Endothelial cell of umbilical vein (primary cell): ENCODE results near the gene SPTLC2. TPM values are rescaled to one million over a fixed set of nuclear protein-coding genes. Genes with fewer than 3 reads are reported as not detected.

Experiments
- BruUV-seq: library from RNA; stranded (reverse); fragments of 400-500 nt; replicated peaks from 2 replicates; lab custom pipeline; 2021; lab: Mats Ljungman, UMichigan
- CTCF ChIA-PET: fragments of 300-600, 350-600 bp; sonication (Branson Sonifier 250); formaldehyde crosslinking; loops from one replicate; lab custom pipeline; 2021; ENCODE audit warnings: antibody characterized with exemption, inconsistent platforms; lab: Charles Lee
- POLR2A ChIA-PET: fragments of 300-600, 350-600 bp; sonication (Branson Sonifier 250); formaldehyde crosslinking; loops from one replicate; lab custom pipeline; 2021; ENCODE audit warnings: antibody characterized with exemption, inconsistent platforms; lab: Charles Lee
- DNase-seq: peaks from one replicate; pipeline ENCODE4 v3.0.0-alpha.2; 2011; ENCODE audit warnings: low read depth, low spot score
- FAIRE-seq: peaks from 2 replicates; lab custom pipeline; 2011; peaks lifted over from hg19 to GRCh38; lab: Jason Lieb, UNC
- H2AFZ ChIP-seq: 2 replicates; pipeline ENCODE4 v1.6.0; 2012; ENCODE audit warnings: low read depth, low read length, control low read depth, inconsistent platforms
- H3K27ac ChIP-seq: 2 replicates; pipeline ENCODE4 v1.5.1; 2011; ENCODE audit warnings: low read depth, mild to moderate bottlenecking, control low read depth, low read length, moderate library complexity; ENCODE audit not compliant: insufficient read depth
- H3K27me3 ChIP-seq, 2 experiments: 2 replicates each; pipeline versions ENCODE4 v1.6.0 to v1.6.1; 2011; ENCODE audit warnings: low read length in 2 of 2, mixed read lengths in 1 of 2; ENCODE audit not compliant: control insufficient read depth in 2 of 2, insufficient read depth in 2 of 2
- H3K36me3 ChIP-seq, 2 experiments: 2 replicates in 1 of 2; 3 replicates in 1 of 2; pipeline ENCODE4 v1.5.1; 2011; ENCODE audit warnings: low read length in 2 of 2, mild to moderate bottlenecking in 1 of 2, moderate library complexity in 1 of 2; ENCODE audit not compliant: control insufficient read depth in 2 of 2, insufficient read depth in 2 of 2; ENCODE audit errors: extremely low read depth in 1 of 2
- H3K4me1 ChIP-seq: 3 replicates; pipeline ENCODE4 v1.5.1; 2011; ENCODE audit warnings: mild to moderate bottlenecking, low read length; ENCODE audit not compliant: control insufficient read depth, insufficient read depth; ENCODE audit errors: extremely low read depth
- H3K4me2 ChIP-seq: 2 replicates; pipeline ENCODE4 v1.6.1; 2011; ENCODE audit warnings: low read length, control low read depth, mixed read lengths; ENCODE audit not compliant: insufficient read depth
- H3K4me3 ChIP-seq, 3 experiments: fragments of 200-600 bp in 1 of 3; sonication (generic), shearing (Covaris generic) in 1 of 3; replicated peaks in 1 of 3; 2 replicates each; pipeline ENCODE4 v1.5.1; 2011 to 2016; ENCODE audit warnings: control low read depth in 3 of 3, low read length in 3 of 3, mild to moderate bottlenecking in 2 of 3, inconsistent platforms in 1 of 3, low read depth in 1 of 3, moderate library complexity in 1 of 3; ENCODE audit not compliant: insufficient read depth in 1 of 3
- H3K79me2 ChIP-seq: 2 replicates; pipeline ENCODE4 v1.6.0; 2012; ENCODE audit warnings: low read length, inconsistent platforms; ENCODE audit not compliant: control insufficient read depth, insufficient read depth
- H3K9ac ChIP-seq: replicated peaks from 2 replicates; pipeline ENCODE3; 2011; ENCODE audit warnings: low read length, control low read depth; ENCODE audit not compliant: insufficient read depth; ENCODE audit errors: extremely low read depth
- H3K9me1 ChIP-seq: replicated peaks from 3 replicates; pipeline ENCODE4 v1.6.0; 2011; ENCODE audit warnings: mild to moderate bottlenecking, low read length; ENCODE audit not compliant: control insufficient read depth, insufficient read depth; ENCODE audit errors: extremely low read depth
- H3K9me3 ChIP-seq: replicated peaks from 2 replicates; pipeline ENCODE4 v1.5.1; 2012; ENCODE audit warnings: low read length, inconsistent platforms; ENCODE audit not compliant: control insufficient read depth, insufficient read depth
- H4K20me1 ChIP-seq: replicated peaks from 2 replicates; pipeline ENCODE3; 2011; ENCODE audit warnings: mild to moderate bottlenecking, low read length; ENCODE audit not compliant: control insufficient read depth, insufficient read depth; ENCODE audit errors: extremely low read depth
- EZH2 ChIP-seq: IDR thresholded peaks from 2 replicates; pipeline ENCODE4 v1.6.1; 2012; ENCODE audit warnings: borderline replicate concordance, low read depth, mild to moderate bottlenecking, moderate library complexity, low read length, inconsistent platforms; ENCODE audit not compliant: severe bottlenecking
- FOS ChIP-seq: IDR thresholded peaks from 2 replicates; pipeline ENCODE4 v1.6.1; 2011; ENCODE audit warnings: mild to moderate bottlenecking, low read length, moderate library complexity, borderline replicate concordance; ENCODE audit not compliant: insufficient read depth
- GATA2 ChIP-seq: IDR thresholded peaks from 2 replicates; pipeline ENCODE4 v1.7.0; 2011; ENCODE audit warnings: low read depth, mild to moderate bottlenecking, moderate library complexity, mixed read lengths, low read length; ENCODE audit not compliant: insufficient read length, insufficient read depth
- JUN ChIP-seq: IDR thresholded peaks from 2 replicates; pipeline ENCODE4 v1.6.1; 2011; ENCODE audit warnings: borderline replicate concordance, low read depth; ENCODE audit not compliant: insufficient read length, insufficient read depth
- MAX ChIP-seq: IDR thresholded peaks from 2 replicates; pipeline ENCODE4 v1.6.1; 2011; ENCODE audit not compliant: insufficient read depth, insufficient read length
- MYC ChIP-seq: IDR thresholded peaks from one replicate; pipeline ENCODE4 v1.6.1; 2011; ENCODE audit warnings: mild to moderate bottlenecking, low read depth, low read length
- POLR2A ChIP-seq: IDR thresholded peaks from 2 replicates; pipeline ENCODE4 v1.6.1; 2012; ENCODE audit warnings: low read depth, mild to moderate bottlenecking, control low read depth, low read length
- POLR2AphosphoS5 ChIP-seq: IDR thresholded peaks from 2 replicates; pipeline ENCODE4 v1.6.1; 2012; ENCODE audit warnings: low read depth, mild to moderate bottlenecking, control low read depth, low read length, moderate library complexity; ENCODE audit not compliant: insufficient read depth
- dilution Hi-C: fragments of 300-500 bp; cut with MboI; formaldehyde crosslinking; loops from one replicate; pipeline ENCODE4 v1.15.0; 2019; ENCODE audit warnings: low sequenced_read_pairs; ENCODE audit not compliant: extremely low pct_ligation_motif_present
- intact Hi-C: fragments of 100-400 bp; cut with micrococcal nuclease; formaldehyde crosslinking; loops from one replicate; pipeline ENCODE4 v1.10.0; 2022
- polyA plus RNA-seq, 4 experiments: library from polyadenylated mRNA; depleted of rRNA in 3 of 4; stranded (reverse) in 3 of 4; unstranded in 1 of 4; fragments of >200 nt; gene quantifications; 2 replicates each; pipeline versions ENCODE4 v1.2.1 to v1.2.3, GENCODE V29; 2011 to 2012; ENCODE audit warnings: missing spikeins in 1 of 4
- total RNA-seq: library from RNA; stranded (reverse); gene quantifications from 2 replicates; pipeline ENCODE4 v1.2.3, GENCODE V29; 2021
- TF ChIP-seq, protein P1 (sequence below), 2 donors: IDR thresholded peaks; 1 replicate in 1 of 2; 2 replicates in 1 of 2; pipeline ENCODE4 v1.5.1; 2011; ENCODE audit warnings: low read length in 2 of 2, mild to moderate bottlenecking in 2 of 2, moderate library complexity in 2 of 2, control low read depth in 1 of 2, inconsistent platforms in 1 of 2, low read depth in 1 of 2; ENCODE audit not compliant: insufficient read depth in 1 of 2; ENCODE audit errors: extremely low read depth in 1 of 2

Gene SPTLC2
- total and polyA plus RNA-seq, 2 donors (not counting 3 experiments of a cell fraction or from before 2014, with no cell fraction given): 19.1 to 71.3 TPM

- Histone ChIP-seq H3K9me3 (no peaks in the 10 kb centered on the region), H3K27ac (no peak overlapping the region), H3K9ac (no peak overlapping the region), H2AFZ (no peak overlapping the region), H3K9me1 (no peaks in the 10 kb centered on the region), H3K4me3 (no peak overlapping the region), H3K79me2 (no peaks in the 10 kb centered on the region), H3K4me1 (no peaks in the 10 kb centered on the region), H3K4me2 (no peak overlapping the region), H4K20me1 (no peaks in the 10 kb centered on the region), H3K36me3 (no peaks in the 10 kb centered on the region), H3K27me3 (no peaks in the 10 kb centered on the region)
- ChIA-PET CTCF (no interaction called here), POLR2A (no interaction called here)
- intact Hi-C loops: no loop called here
- DNase-seq (no peak), FAIRE-seq (no peak)
- BruUV-seq: no TSS peak
- dilution Hi-C loops: no loop called here
- TF ChIP-seq POLR2AphosphoS5: no peak
- TF ChIP-seq GATA2: no peak
- no peak for TF ChIP-seq EZH2
- no peak for TF ChIP-seq FOS
- TF ChIP-seq, protein P1, sequence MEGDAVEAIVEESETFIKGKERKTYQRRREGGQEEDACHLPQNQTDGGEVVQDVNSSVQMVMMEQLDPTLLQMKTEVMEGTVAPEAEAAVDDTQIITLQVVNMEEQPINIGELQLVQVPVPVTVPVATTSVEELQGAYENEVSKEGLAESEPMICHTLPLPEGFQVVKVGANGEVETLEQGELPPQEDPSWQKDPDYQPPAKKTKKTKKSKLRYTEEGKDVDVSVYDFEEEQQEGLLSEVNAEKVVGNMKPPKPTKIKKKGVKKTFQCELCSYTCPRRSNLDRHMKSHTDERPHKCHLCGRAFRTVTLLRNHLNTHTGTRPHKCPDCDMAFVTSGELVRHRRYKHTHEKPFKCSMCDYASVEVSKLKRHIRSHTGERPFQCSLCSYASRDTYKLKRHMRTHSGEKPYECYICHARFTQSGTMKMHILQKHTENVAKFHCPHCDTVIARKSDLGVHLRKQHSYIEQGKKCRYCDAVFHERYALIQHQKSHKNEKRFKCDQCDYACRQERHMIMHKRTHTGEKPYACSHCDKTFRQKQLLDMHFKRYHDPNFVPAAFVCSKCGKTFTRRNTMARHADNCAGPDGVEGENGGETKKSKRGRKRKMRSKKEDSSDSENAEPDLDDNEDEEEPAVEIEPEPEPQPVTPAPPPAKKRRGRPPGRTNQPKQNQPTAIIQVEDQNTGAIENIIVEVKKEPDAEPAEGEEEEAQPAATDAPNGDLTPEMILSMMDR (IDR thresholded peaks at IDR 0.05; ENCODE audit: extremely low read depth in 1 of 2, insufficient read depth in 1 of 2, low read depth in 1 of 2, low read length in 2 of 2): no peak
- TF ChIP-seq MYC: no peak
- TF ChIP-seq MAX: no peak
- no peak for TF ChIP-seq JUN
- no peak for TF ChIP-seq POLR2A
Measured at GRCh38 chr14:77649326-77649725, 32.9 kb upstream of the SPTLC2 start.
